Heart right ventricle (tissue), 16 donors: ENCODE measurements around the gene TRIM72. TPM values are rescaled to one million over a fixed set of nuclear protein-coding genes. Genes with fewer than 3 reads are reported as not detected.

Experiments
- ATAC-seq, 8 donors: fragments of 200-7000 bp; cut with Tn5 transposase; one replicate each; pipeline ENCODE4 v1.9.1; 2020; ENCODE audit warnings: mild to moderate bottlenecking in 8 of 8, moderate library complexity in 8 of 8, moderate number of reproducible peaks in 1 of 8
- DNase-seq, 2 donors: peaks; one replicate each; pipeline ENCODE4 v3.0.0-alpha.2; 2020
- H3K27ac ChIP-seq, 10 donors: fragments of 200-600 bp; sonication (generic) in 2 of 10; one replicate each; pipeline versions ENCODE4 v1.5.0 to v1.8.0; 2020 to 2022; ENCODE audit warnings: mild to moderate bottlenecking in 3 of 10
- H3K27me3 ChIP-seq, 7 donors: fragments of 200-600 bp; one replicate each; pipeline ENCODE4 v1.8.0; 2021 to 2022; ENCODE audit warnings: mild to moderate bottlenecking in 2 of 7
- H3K36me3 ChIP-seq, 9 donors: fragments of 200-600 bp; sonication (generic) in 1 of 9; one replicate each; pipeline versions ENCODE4 v1.5.0 to v1.8.0; 2020 to 2022; ENCODE audit warnings: mild to moderate bottlenecking in 2 of 9
- H3K4me1 ChIP-seq, 9 donors: fragments of 200-600 bp; sonication (generic) in 1 of 9; one replicate each; pipeline versions ENCODE4 v1.5.0 to v1.8.0; 2020 to 2022; ENCODE audit warnings: mild to moderate bottlenecking in 4 of 9
- H3K4me3 ChIP-seq, 10 donors: fragments of 200-600 bp; sonication (generic) in 2 of 10; one replicate each; pipeline versions ENCODE4 v1.5.0 to v1.8.0; 2020 to 2022; ENCODE audit warnings: mild to moderate bottlenecking in 7 of 10, moderate library complexity in 2 of 10
- H3K9me3 ChIP-seq, 11 donors: fragments of 200-600 bp in 10 of 11; sonication (generic) in 2 of 11; one replicate each; pipeline versions ENCODE4 v1.5.0 to v1.8.0; 2013 to 2022; ENCODE audit warnings: mild to moderate bottlenecking in 2 of 11, control low read depth in 1 of 11, moderate library complexity in 1 of 11
- CTCF ChIP-seq, 9 donors: fragments of 200-600 bp; sonication (generic) in 2 of 9; IDR thresholded peaks; one replicate each; pipeline versions ENCODE4 v1.5.0 to v1.8.0; 2021 to 2022; ENCODE audit warnings: antibody characterized with exemption in 9 of 9, mild to moderate bottlenecking in 5 of 9, moderate library complexity in 1 of 9
- WGBS, 2 donors: extraction: QIAGEN DNeasy Blood & Tissue Kit; methylation state at CpG; one replicate each; pipeline ENCODE4 v1.1.7; 2013; ENCODE audit warnings: inconsistent platforms in 1 of 2; 5-methylcytosine and 5-hydroxymethylcytosine counted together
- intact Hi-C, 10 donors: fragments of 100-400 bp; cut with DNase I; formaldehyde crosslinking; loops; one replicate each; pipeline versions ENCODE4 v1.11.1 to v1.14.2; 2022
- polyA plus RNA-seq, 2 donors: library from polyadenylated mRNA; stranded (reverse); fragments of 200-250 nt; gene quantifications; one replicate each; pipeline ENCODE4 v1.2.3, GENCODE V29; 2013
- total RNA-seq, 10 donors: library from RNA; stranded (reverse); fragmentation: NEBNext Ultra II Directional in 3 of 10; extraction: Animal tissue kit (Norgen Biotek cat#: 25700) in 3 of 10; gene quantifications; one replicate each; pipeline versions ENCODE4 v1.2.1 to v1.2.4, GENCODE V29; 2021 to 2023
- donor health status: Arrhythmogenic right ventricular cardiomyopathy.
- donor health status: ischemic (EF 13 %, LVEDD 7.1; RV severe dilation, severe dysfunction).
- donor health status: healthy with polysubstance abuse.
- donor health status: DM: no; HTN: yes; CAD: no.
- donor health status: DM: no; HTN: no; CAD: no.
- donor health status: ischemic (EF 25% LVEDD 6.9; RV normal size, moderate dysfunction).
- donor health status: ischemic (EF 25% LVEDD 5.7; RV mildly dilated, moderate dysfunction).
- donor health status: healthy.
- donor health status: DM: yes; HTN: yes; CAD: no.
- donor health status: Ischemic cardiomyopathy.
- donor health status: ischemic (EF 35%, LVEDD 5.7; RV mildly dilated, moderate dysfunction).
- donor health status: nonischemic (EF 11% LVEDD 7.7; RV severe dilation, severe dysfunction).
- donor health status: DM: yes; HTN: yes; CAD: no.
- donor health status: PGD.
- donor health status: ischemic (EF 29% LVEDD 5.4; RV normal size, mild dysfunction).
- donor health status: nonischemic (EF 23%, LVEDD 6.1; RV moderate dilation, normal function).

The TRIM72 gene
- total and polyA plus RNA-seq, 12 donors, result 0.51 to 4.8 (median 1.1) TPM

- H3K9me3 ChIP-seq, result no peaks in the 10 kb centered on the region
- H3K27ac ChIP-seq, result no peak overlapping the region
- ATAC-seq (no peak), DNase-seq (no peak)
- H3K4me3 ChIP-seq, result no peak overlapping the region
- H3K36me3 ChIP-seq, result no peaks in the 10 kb centered on the region
- TF ChIP-seq CTCF (IDR thresholded peaks at IDR 0.05), result no peak
- peaks cover 0 to 41% (median 19%) of the 10 kb centered on the region in 7 donors for H3K27me3 ChIP-seq
- 73 to 75% methylated on average over 5 of the region's 5 CpGs for WGBS, 2 donors
- intact Hi-C loops, result no loop called here
- peaks cover 0 to 15% (median 0%) of the 10 kb centered on the region in 9 donors for H3K4me1 ChIP-seq
These were observed 34.4 kb downstream of the TRIM72 start for GRCh38 chr16:31248344-31248743.

GRCh38 chr16:31250782-31251384 lies 37.0 kb downstream of the TRIM72 start:
- intact Hi-C loops, result loop anchor here in 1 of 10 donors (10.0 kb wide), 1 partner anchor 154 kb away; no protein-coding TSS in a partner anchor
- no peak for TF ChIP-seq CTCF (IDR thresholded peaks at IDR 0.05)
- ATAC-seq, result no peak

GRCh38 chr16:31251435-31251834 lies 37.5 kb downstream of the TRIM72 start:
- DNase-seq (no peak), ATAC-seq (no peak)
- Histone ChIP-seq H3K4me3 (no peak overlapping the region), H3K4me1 (peaks cover 0 to 32% (median 0%) of the 10 kb centered on the region in 9 donors), H3K36me3 (no peaks in the 10 kb centered on the region), H3K27me3 (peaks cover 0 to 29% (median 15%) of the 10 kb centered on the region in 7 donors), H3K9me3 (no peaks in the 10 kb centered on the region), H3K27ac (no peak overlapping the region)
- intact Hi-C loops, result loop anchor here in 1 of 10 donors (10.0 kb wide), 1 partner anchor 153 kb away; no protein-coding TSS in a partner anchor
- WGBS, 2 donors, result 95 to 96% methylated on average over 5 of the region's 5 CpGs
- TF ChIP-seq CTCF (IDR thresholded peaks at IDR 0.05), result no peak

More at GRCh38 chr16:31250782-31251384, 37.0 kb downstream of the TRIM72 start:
- Histone ChIP-seq H3K4me1 (peaks cover 0 to 32% (median 0%) of the 10 kb centered on the region in 9 donors), H3K27ac (no peak overlapping the region), H3K9me3 (no peaks in the 10 kb centered on the region), H3K4me3 (no peak overlapping the region), H3K36me3 (no peaks in the 10 kb centered on the region), H3K27me3 (peaks cover 0 to 32% (median 16%) of the 10 kb centered on the region in 7 donors)
- 90 to 91% methylated on average over 7 of the region's 7 CpGs for WGBS, 2 donors
- DNase-seq, result no peak

- H3K9me3 ChIP-seq, result no peaks in the 10 kb centered on the region
- peak overlapping the region in 4 of 10 donors; percentile 14 to 88 (median 27) for H3K27ac ChIP-seq
- H3K27me3 ChIP-seq, result peaks cover 0 to 22% (median 5%) of the 10 kb centered on the region in 7 donors
- H3K36me3 ChIP-seq, result no peaks in the 10 kb centered on the region
- DNase-seq, result peak in 1 of 2 donors; percentile 14
- peak; percentile 22 to 88 (median 54) for ATAC-seq
- peaks cover 0 to 32% (median 0%) of the 10 kb centered on the region in 9 donors for H3K4me1 ChIP-seq
- no peak for TF ChIP-seq CTCF (IDR thresholded peaks at IDR 0.05)
- WGBS, 2 donors, result 23 to 33% methylated on average over 5 of the region's 5 CpGs
- intact Hi-C loops, result loop anchor here in 1 of 10 donors (10.0 kb wide), 1 partner anchor 151 kb away; no protein-coding TSS in a partner anchor
- H3K4me3 ChIP-seq, result no peak overlapping the region
These were observed 39.7 kb downstream of the TRIM72 start for GRCh38 chr16:31253642-31254045.
